ENCODE results near the gene TRIM37. TPM values are rescaled to one million over a fixed set of nuclear protein-coding genes. Genes with fewer than 3 reads are reported as not detected.

Gene TRIM37, protein sequence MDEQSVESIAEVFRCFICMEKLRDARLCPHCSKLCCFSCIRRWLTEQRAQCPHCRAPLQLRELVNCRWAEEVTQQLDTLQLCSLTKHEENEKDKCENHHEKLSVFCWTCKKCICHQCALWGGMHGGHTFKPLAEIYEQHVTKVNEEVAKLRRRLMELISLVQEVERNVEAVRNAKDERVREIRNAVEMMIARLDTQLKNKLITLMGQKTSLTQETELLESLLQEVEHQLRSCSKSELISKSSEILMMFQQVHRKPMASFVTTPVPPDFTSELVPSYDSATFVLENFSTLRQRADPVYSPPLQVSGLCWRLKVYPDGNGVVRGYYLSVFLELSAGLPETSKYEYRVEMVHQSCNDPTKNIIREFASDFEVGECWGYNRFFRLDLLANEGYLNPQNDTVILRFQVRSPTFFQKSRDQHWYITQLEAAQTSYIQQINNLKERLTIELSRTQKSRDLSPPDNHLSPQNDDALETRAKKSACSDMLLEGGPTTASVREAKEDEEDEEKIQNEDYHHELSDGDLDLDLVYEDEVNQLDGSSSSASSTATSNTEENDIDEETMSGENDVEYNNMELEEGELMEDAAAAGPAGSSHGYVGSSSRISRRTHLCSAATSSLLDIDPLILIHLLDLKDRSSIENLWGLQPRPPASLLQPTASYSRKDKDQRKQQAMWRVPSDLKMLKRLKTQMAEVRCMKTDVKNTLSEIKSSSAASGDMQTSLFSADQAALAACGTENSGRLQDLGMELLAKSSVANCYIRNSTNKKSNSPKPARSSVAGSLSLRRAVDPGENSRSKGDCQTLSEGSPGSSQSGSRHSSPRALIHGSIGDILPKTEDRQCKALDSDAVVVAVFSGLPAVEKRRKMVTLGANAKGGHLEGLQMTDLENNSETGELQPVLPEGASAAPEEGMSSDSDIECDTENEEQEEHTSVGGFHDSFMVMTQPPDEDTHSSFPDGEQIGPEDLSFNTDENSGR
- total RNA-seq (2022; extraction: Qiagen RNA extraction): 19.4 to 26.0 TPM (median 22.9 TPM) in 5 replicates

DNA sequence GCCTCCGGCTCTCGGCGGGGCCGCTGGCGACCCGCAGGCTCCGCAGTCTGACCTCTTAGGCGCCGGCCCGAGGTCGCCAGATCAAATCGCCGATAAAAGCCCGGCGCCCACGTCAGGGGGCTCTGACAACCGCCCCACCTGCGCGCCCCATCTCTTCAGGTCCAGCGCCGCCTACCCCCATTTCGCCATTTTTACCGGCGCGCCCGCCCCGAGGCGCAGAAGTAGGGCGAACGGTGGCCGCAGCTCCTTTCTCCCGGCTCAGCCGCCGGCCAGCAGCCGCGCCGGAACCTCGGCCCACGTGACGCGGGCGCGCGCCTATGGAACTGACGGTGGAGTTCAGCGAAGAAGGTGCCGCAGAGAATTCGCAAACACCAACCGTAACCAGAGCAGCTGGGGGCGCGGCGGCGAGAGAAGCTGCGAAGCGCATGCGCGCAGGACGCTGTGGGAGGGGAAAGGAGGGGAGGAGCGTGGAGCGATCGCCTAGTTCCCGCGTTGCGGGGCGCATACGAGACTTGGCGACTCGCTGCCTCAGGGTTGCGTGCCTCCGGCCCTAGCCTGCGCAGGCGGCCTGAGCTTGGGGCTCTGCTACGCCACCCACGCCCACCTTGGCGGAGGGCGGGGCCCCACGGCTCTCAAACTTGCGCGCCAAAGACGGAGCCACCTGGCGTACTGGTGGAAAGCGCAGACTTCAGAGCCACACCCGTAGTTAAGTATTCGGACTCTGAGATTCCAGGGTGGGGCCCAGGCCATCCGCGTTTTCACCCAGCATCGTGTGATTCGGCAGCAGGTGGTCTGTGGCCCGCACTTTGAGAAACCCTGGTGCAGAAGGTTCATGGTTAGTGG, at the start of gene TRIM37:
TSS of gene TRIM37 (minus strand) at position 418 of the 843 bp plus-strand sequence. CDS start 419 bp downstream, outside the sequence.

DNA sequence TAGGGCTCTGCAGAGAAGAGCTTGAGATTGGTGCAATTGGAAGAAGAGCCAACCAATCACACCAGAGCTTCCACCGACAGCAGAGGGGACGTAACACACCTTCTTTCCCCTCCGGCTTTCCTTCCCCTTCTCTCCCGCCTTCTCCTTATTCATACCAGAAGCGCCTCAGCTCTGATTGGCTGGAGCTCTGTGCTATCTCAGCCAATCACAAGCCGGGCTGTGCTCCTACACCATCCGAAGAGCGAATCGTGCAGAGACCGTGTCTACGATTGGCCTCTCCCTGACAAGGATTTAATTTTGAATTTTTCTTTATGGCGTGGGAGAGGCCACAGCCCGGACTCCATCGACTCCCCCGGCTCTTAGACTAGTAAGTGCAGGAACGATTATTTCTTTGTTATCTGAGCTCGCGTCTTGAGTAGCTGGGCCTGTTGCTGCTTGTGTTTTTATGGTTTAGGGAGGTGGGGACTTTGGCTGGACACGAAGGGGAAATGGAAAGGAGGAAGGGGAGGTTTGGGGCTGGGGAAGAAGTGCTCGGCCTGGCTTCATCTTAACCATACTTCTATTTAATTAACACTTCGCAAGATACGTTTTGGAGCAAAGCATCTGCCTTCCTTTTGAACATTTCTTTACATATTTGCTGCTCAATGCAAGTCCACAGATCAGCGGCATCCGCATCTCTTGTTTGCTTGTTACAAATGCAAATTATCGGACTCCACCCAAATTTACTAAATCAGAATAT, 48.9 kb upstream of the TRIM37 start, which contains the start of gene PRR11:
TSS of gene PRR11 (plus strand) at position 308 of the 739 bp plus-strand sequence. CDS start 14,007 bp downstream, outside the sequence.

DNA sequence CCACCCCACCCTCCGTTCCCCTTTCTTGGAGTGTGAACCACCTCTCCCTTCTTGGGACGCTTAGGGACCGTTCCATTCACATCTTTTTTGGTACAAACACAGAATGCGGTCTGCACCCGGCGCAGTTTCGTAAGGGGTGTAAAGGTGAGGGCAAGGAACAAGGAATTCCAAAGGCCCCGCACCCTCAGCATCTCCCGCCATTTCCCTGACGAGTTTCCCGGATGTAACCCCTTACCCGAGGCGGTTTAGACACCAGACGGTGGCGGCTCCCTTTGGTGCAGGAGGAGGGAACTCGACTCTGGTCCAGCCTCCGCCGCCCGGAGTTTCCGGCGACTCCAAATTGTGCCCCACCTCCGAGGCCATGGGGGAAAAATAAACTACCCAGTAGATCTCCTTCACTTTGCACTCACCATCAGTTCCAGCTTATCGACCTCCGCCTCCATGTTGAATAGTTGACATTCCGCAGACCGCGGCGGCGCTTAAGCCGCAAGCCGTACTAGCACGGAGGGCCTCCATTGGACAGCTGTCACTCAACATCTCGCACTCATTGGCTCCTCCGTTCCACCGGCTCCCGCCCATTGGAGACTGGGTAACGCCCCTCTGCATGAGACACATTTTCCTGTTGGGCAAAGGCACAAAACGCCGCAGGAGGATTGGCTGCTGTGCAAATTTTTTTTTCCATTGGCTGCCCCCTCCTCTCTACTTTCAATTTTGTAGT, 48.2 kb upstream of the TRIM37 start, which contains the start of gene SKA2:
TSS of gene SKA2 (minus strand) at position 466 of the 718 bp plus-strand sequence. CDS start at position 443, 23 bp downstream.

Other genes starting within 250 kb of the TRIM37 start
- 89.3 to 169 TPM (median 91.5 TPM) in 5 replicates for gene SKA2, start 48.3 kb upstream of the TRIM37 start, total RNA-seq (2022; extraction: Qiagen RNA extraction)
- 41.4 to 60.1 TPM (median 55.5 TPM) in 5 replicates for gene PRR11, start 48.9 kb upstream of the TRIM37 start, total RNA-seq (2022; extraction: Qiagen RNA extraction)
- 24.4 to 30.3 TPM (median 26.8 TPM) in 5 replicates for gene SMG8, start 103.2 kb upstream of the TRIM37 start, total RNA-seq (2022; extraction: Qiagen RNA extraction)
- 0.51 to 1.2 TPM (median 0.90 TPM) in 5 replicates for gene GDPD1, start 113.6 kb upstream of the TRIM37 start, total RNA-seq (2022; extraction: Qiagen RNA extraction)
- 1.6 to 3.9 TPM (median 2.9 TPM) in 5 replicates for gene YPEL2, start 224.8 kb upstream of the TRIM37 start, total RNA-seq (2022; extraction: Qiagen RNA extraction)